Activated CD4-positive, alpha-beta memory T cell treated with anti-CD3 and anti-CD28 coated beads, Interleukin-2, amount 10 ng/mL, durations not matched to agents 7 days and 5 days (primary cell): Measurements from ENCODE around the gene CTNNA1. TPM values are rescaled to one million over a fixed set of nuclear protein-coding genes. Genes with fewer than 3 reads are reported as not detected.

Experiments used
- CTCF ChIA-PET: fragments of 350-600 bp; sonication (Branson Sonifier 250); formaldehyde crosslinking; loops from one replicate; lab custom pipeline; 2021; ENCODE audit warnings: antibody characterized with exemption, inconsistent platforms; lab: Charles Lee
- POLR2A ChIA-PET: fragments of 350-600 bp; sonication (Branson Sonifier 250); formaldehyde crosslinking; loops from one replicate; lab custom pipeline; 2021; ENCODE audit warnings: antibody characterized with exemption; lab: Charles Lee
- DNase-seq: peaks from one replicate; pipeline ENCODE4 v3.0.0-alpha.2; 2020
- H3K27ac Mint-ChIP-seq: one replicate; pipeline ENCODE4 v1.8.0; 2021; ENCODE audit warnings: mild to moderate bottlenecking, mixed read lengths
- H3K27me3 Mint-ChIP-seq: one replicate; pipeline ENCODE4 v1.8.0; 2021; ENCODE audit warnings: mixed read lengths
- H3K36me3 Mint-ChIP-seq: one replicate; pipeline ENCODE4 v1.8.0; 2021; ENCODE audit warnings: low read depth, mixed read lengths
- H3K4me1 Mint-ChIP-seq: one replicate; pipeline ENCODE4 v1.8.0; 2021; ENCODE audit warnings: mixed read lengths
- H3K4me3 Mint-ChIP-seq: one replicate; pipeline ENCODE4 v1.8.0; 2021; ENCODE audit warnings: mild to moderate bottlenecking, mixed read lengths
- H3K9me3 Mint-ChIP-seq: one replicate; pipeline ENCODE4 v1.8.0; 2021; ENCODE audit warnings: mixed read lengths
- total RNA-seq, 2 experiments: library from RNA; stranded (reverse); gene quantifications; one replicate each; pipeline ENCODE4 v1.2.3, GENCODE V29; 2021

Gene CTNNA1
- total RNA-seq, 2 experiments from 2014 or later = 79.8 to 90.5 TPM

DNA sequence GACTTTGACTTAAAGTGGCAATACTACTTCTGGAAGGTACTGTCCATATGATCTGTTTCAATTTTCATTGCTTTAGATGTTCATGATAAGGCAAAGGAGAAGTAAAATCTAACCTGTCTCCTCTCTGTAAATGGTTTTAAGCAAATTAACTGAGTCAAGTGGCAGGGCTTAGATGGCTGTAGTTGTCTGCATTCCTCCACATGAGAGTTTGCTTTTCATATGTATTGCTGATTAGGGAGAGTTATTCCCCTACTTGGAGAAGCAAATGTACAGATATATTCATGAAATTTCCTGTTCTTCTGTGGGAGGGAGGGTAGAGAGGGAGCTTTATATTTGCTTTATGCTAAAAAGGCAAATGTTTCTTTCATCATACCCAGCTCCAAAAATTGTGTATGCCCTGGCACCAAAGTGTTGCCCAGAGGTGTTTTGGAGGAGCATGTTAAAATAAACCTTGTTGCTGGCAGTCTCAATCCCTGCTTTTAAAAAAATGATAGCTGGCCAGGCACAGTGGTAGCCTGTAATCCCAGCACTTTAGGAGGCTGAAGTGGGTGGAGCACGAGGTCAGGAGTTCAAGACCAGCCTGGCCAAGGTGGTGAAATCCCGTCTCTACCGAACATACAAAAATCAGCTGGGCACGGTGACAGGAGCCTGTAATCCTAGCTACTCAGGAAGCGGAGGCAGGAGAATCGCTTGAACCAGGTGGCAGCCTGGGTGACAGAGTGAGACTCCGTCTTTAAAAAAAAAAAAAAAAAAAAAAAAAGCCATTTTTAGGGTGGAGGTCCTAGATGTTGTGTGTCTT is 125.4 kb downstream of the CTNNA1 start:
- H3K4me1 Mint-ChIP-seq = no peaks in the 10 kb centered on the region
- no peaks in the 10 kb centered on the region for H3K27me3 Mint-ChIP-seq
- no peak overlapping the region for H3K27ac Mint-ChIP-seq
- no peak for DNase-seq
- no peaks in the 10 kb centered on the region for H3K9me3 Mint-ChIP-seq
- ChIA-PET POLR2A (interaction anchor here (0.6 kb wide), 1 partner anchor 168 kb away, joined by 3 read pairs; no protein-coding TSS in a partner anchor), CTCF (interaction anchor here (0.9 kb wide), 1 partner anchor 383 kb away, joined by 3 read pairs; no protein-coding TSS in a partner anchor)
- no peaks in the 10 kb centered on the region for H3K36me3 Mint-ChIP-seq
- no peak overlapping the region for H3K4me3 Mint-ChIP-seq

DNA sequence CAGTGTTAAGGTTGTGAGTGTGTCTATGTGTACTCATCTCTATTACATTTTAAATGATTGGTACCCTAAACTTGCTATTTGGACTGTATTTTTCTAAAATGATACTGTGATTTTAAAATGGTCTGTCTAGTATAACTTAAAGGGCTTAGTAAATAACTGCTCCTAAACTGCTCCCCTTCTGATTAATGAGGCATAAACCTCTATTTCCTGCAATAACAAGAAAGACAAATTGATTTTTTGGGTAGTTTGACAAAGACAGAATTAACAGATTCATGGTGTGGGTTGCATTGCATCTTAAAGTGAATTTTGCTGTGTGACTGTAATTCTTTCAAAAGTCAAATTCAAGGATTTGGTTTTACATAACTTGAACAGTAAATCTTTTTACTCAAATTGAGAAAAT is 130.0 kb downstream of the CTNNA1 start:
- H3K4me1 Mint-ChIP-seq = no peaks in the 10 kb centered on the region
- H3K27ac Mint-ChIP-seq = no peak overlapping the region
- POLR2A ChIA-PET = no interaction called here
- H3K9me3 Mint-ChIP-seq = no peaks in the 10 kb centered on the region
- peaks cover 2% of the 10 kb centered on the region for H3K27me3 Mint-ChIP-seq
- CTCF ChIA-PET = interaction anchor here (0.6 kb wide), 1 partner anchor 9 kb away, joined by 3 read pairs; no protein-coding TSS in a partner anchor
- no peak for DNase-seq
- no peak overlapping the region for H3K4me3 Mint-ChIP-seq
- peaks cover 4% of the 10 kb centered on the region for H3K36me3 Mint-ChIP-seq

DNA sequence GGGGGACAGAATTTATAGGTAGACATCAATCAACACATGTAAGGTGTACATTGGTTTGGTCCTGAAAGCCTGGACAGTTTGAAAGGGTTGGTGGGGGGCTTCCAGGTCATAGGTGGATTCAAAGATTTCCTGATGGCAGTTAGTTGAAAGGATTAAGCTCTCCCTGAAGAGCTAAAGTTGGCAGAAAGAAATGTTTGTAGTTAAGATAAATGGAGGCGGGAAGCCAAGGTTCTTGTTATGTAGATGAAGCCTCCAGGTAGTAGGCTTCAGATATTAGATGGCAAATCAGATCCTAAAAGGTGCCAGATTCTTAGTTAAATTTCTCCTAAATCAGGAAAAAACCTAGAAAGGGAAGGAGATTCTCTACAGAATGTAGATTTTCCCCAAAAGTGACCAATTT is 130.9 kb downstream of the CTNNA1 start:
- H3K36me3 Mint-ChIP-seq = peaks cover 11% of the 10 kb centered on the region
- no peak overlapping the region for H3K27ac Mint-ChIP-seq
- CTCF ChIA-PET = no interaction called here
- no peaks in the 10 kb centered on the region for H3K4me1 Mint-ChIP-seq
- DNase-seq = no peak
- POLR2A ChIA-PET = no interaction called here
- peaks cover 2% of the 10 kb centered on the region for H3K9me3 Mint-ChIP-seq
- H3K4me3 Mint-ChIP-seq = no peak overlapping the region
- H3K27me3 Mint-ChIP-seq = peaks cover 2% of the 10 kb centered on the region

GRCh38 chr5:138884554-138884953 is 131.3 kb downstream of the CTNNA1 start:
- CTCF ChIA-PET = no interaction called here
- Mint-ChIP-seq H3K9me3 (peaks cover 3% of the 10 kb centered on the region), H3K4me1 (no peaks in the 10 kb centered on the region), H3K4me3 (no peak overlapping the region), H3K27ac (no peak overlapping the region), H3K36me3 (peaks cover 14% of the 10 kb centered on the region), H3K27me3 (peaks cover 2% of the 10 kb centered on the region)
- POLR2A ChIA-PET = no interaction called here
- no peak for DNase-seq

DNA sequence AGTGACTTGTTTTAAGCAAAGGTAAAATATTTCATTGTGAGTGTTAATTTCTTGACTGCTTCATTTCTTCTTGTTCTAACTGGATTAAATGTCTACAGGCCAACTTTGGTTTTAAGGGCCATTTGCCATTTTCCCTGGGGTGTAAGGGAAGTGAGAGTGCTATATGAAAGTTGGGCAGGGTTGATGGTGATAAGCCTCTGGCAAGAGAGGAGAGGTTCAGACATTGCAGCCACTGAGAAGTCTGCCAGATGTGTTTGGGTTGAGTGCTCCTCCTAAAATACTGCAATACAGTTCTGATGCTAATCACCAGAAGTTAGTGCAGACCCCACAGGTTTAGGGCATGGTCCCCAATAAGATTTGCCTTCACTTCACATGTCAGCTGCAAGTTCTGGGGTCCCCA is 136.8 kb downstream of the CTNNA1 start:
- no peaks in the 10 kb centered on the region for H3K27me3 Mint-ChIP-seq
- H3K4me1 Mint-ChIP-seq = no peaks in the 10 kb centered on the region
- H3K27ac Mint-ChIP-seq = no peak overlapping the region
- ChIA-PET POLR2A (no interaction called here), CTCF (no interaction called here)
- H3K36me3 Mint-ChIP-seq = peaks cover 38% of the 10 kb centered on the region
- DNase-seq = no peak
- H3K4me3 Mint-ChIP-seq = no peak overlapping the region
- peaks cover 18% of the 10 kb centered on the region for H3K9me3 Mint-ChIP-seq

GRCh38 chr5:138890644-138891043 is 137.4 kb downstream of the CTNNA1 start:
- Mint-ChIP-seq H3K9me3 (peaks cover 18% of the 10 kb centered on the region), H3K27me3 (peaks cover 1% of the 10 kb centered on the region), H3K36me3 (peaks cover 38% of the 10 kb centered on the region), H3K27ac (no peak overlapping the region), H3K4me3 (no peak overlapping the region), H3K4me1 (peaks cover 2% of the 10 kb centered on the region)
- DNase-seq = no peak
- ChIA-PET POLR2A (no interaction called here), CTCF (no interaction called here)

- H3K9me3 Mint-ChIP-seq = peaks cover 3% of the 10 kb centered on the region
- H3K27me3 Mint-ChIP-seq = peaks cover 3% of the 10 kb centered on the region
- POLR2A ChIA-PET = no interaction called here
- peaks cover 11% of the 10 kb centered on the region for H3K36me3 Mint-ChIP-seq
- H3K4me3 Mint-ChIP-seq = no peak overlapping the region
- no peak overlapping the region for H3K27ac Mint-ChIP-seq
- peaks cover 14% of the 10 kb centered on the region for H3K4me1 Mint-ChIP-seq
- CTCF ChIA-PET = no interaction called here
- no peak for DNase-seq
Measured at GRCh38 chr5:138895918-138896317, 142.7 kb downstream of the CTNNA1 start.

GRCh38 chr5:138898299-138898698 is 145.1 kb downstream of the CTNNA1 start:
- Mint-ChIP-seq H3K36me3 (peaks cover 6% of the 10 kb centered on the region), H3K4me1 (peaks cover 22% of the 10 kb centered on the region), H3K27me3 (peaks cover 3% of the 10 kb centered on the region), H3K27ac (no peak overlapping the region), H3K9me3 (no peaks in the 10 kb centered on the region), H3K4me3 (no peak overlapping the region)
- no peak for DNase-seq
- POLR2A ChIA-PET = interaction anchor here (1.0 kb wide), 1 partner anchor 29 kb away, joined by 3 read pairs; no protein-coding TSS in a partner anchor
- CTCF ChIA-PET = no interaction called here

- CTCF ChIA-PET = no interaction called here
- Mint-ChIP-seq H3K27ac (no peak overlapping the region), H3K4me1 (peaks cover 23% of the 10 kb centered on the region), H3K4me3 (no peak overlapping the region), H3K36me3 (peaks cover 7% of the 10 kb centered on the region), H3K27me3 (peaks cover 3% of the 10 kb centered on the region), H3K9me3 (no peaks in the 10 kb centered on the region)
- POLR2A ChIA-PET = interaction anchor here (1.0 kb wide), 1 partner anchor 28 kb away, joined by 3 read pairs; no protein-coding TSS in a partner anchor
- DNase-seq = no peak
Measured at GRCh38 chr5:138898742-138899141, 145.5 kb downstream of the CTNNA1 start.

DNA sequence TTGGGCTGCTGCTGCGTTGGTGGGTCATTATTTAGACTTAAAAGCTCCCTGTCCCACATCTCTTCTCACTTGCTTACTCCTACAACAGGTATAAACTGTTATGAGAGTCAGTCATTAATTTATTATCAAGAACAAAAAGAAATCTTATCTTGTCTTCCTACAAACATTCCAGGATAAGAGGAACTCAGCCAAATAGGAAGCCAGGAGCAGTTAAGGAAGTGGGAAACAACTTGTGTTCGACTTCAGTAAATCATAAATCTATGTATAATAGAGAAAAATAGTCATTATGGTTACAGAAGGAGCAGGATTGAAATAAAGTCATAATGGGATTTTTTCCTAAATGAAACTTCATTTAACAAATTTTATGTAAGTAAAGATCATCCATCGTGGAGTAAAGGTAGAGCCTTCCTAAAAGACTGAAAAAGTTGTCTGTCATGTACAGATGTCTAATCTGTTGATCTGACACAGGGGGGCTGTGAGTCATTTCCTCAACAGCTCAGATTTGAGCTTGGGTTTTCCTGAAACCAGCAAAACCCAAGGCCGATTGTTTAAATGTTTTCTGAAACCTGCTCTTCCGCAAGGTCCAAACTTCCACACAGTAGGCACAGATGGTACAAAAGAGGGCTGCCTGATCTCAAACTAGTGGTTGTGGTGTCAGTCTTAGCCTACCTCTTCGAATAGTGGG is 147.2 kb downstream of the CTNNA1 start:
- Mint-ChIP-seq H3K4me3 (no peak overlapping the region), H3K36me3 (peaks cover 11% of the 10 kb centered on the region), H3K4me1 (peaks cover 22% of the 10 kb centered on the region), H3K27ac (no peak overlapping the region), H3K27me3 (peaks cover 2% of the 10 kb centered on the region), H3K9me3 (no peaks in the 10 kb centered on the region)
- ChIA-PET POLR2A (no interaction called here), CTCF (interaction anchor here (0.8 kb wide), 1 partner anchor 20 kb away, joined by 4 read pairs; no protein-coding TSS in a partner anchor)
- peak; percentile 30 for DNase-seq

DNA sequence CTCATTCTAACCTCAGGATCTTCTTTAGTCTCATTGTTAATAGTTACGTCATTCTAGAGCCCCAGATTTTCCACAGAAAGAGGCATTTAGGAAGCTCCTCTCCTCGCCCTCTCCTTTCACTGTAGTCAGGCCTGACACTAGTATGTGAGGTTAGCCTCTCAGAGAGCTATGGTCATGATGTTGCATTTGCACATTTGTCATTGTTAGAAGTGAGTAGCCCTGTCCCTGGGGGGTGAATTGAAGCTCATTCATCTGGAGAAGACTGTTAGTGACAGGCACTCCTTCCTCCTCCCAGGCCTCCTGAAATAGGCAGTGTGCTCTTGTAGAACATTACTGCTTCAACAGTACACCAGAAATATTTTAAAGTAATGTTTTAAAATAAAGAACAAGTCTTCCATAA is 148.5 kb downstream of the CTNNA1 start:
- peaks cover 2% of the 10 kb centered on the region for H3K27me3 Mint-ChIP-seq
- no peak for DNase-seq
- CTCF ChIA-PET = no interaction called here
- no peak overlapping the region for H3K4me3 Mint-ChIP-seq
- POLR2A ChIA-PET = no interaction called here
- no peak overlapping the region for H3K27ac Mint-ChIP-seq
- no peaks in the 10 kb centered on the region for H3K9me3 Mint-ChIP-seq
- peaks cover 22% of the 10 kb centered on the region for H3K4me1 Mint-ChIP-seq
- H3K36me3 Mint-ChIP-seq = peaks cover 13% of the 10 kb centered on the region

GRCh38 chr5:138903130-138903775 is 150.0 kb downstream of the CTNNA1 start:
- ChIA-PET CTCF (no interaction called here), POLR2A (no interaction called here)
- H3K36me3 Mint-ChIP-seq = peaks cover 13% of the 10 kb centered on the region
- no peak overlapping the region for H3K4me3 Mint-ChIP-seq
- H3K27me3 Mint-ChIP-seq = peaks cover 2% of the 10 kb centered on the region
- DNase-seq = no peak
- peaks cover 22% of the 10 kb centered on the region for H3K4me1 Mint-ChIP-seq
- H3K9me3 Mint-ChIP-seq = no peaks in the 10 kb centered on the region
- no peak overlapping the region for H3K27ac Mint-ChIP-seq

- Mint-ChIP-seq H3K36me3 (peaks cover 24% of the 10 kb centered on the region), H3K4me1 (peaks cover 19% of the 10 kb centered on the region), H3K9me3 (no peaks in the 10 kb centered on the region), H3K27ac (no peak overlapping the region), H3K27me3 (no peaks in the 10 kb centered on the region), H3K4me3 (no peak overlapping the region)
- CTCF ChIA-PET = no interaction called here
- no peak for DNase-seq
- POLR2A ChIA-PET = no interaction called here
Measured at GRCh38 chr5:138905541-138905940, 152.3 kb downstream of the CTNNA1 start.
